OCI-LY7 (cell line): ENCODE measurements around the gene BBC3.

ENCODE experiments used
- CTCF ChIP-seq: fragments of 200-600 bp; sonication (generic); conservative IDR thresholded peaks from 2 replicates; pipeline ENCODE4 v1.5.1; 2014; ENCODE audit warnings: mild to moderate bottlenecking, antibody characterized with exemption, low read length, moderate library complexity, mixed read lengths
- EZH2phosphoT487 ChIP-seq: fragments of 200-600 bp; sonication (generic); IDR thresholded peaks from 2 replicates; pipeline ENCODE4 v1.6.1; 2018; ENCODE audit warnings: low read depth, borderline replicate concordance, mild to moderate bottlenecking, mixed run types, antibody characterized with exemption, low read length, moderate library complexity, mixed read lengths

DNA sequence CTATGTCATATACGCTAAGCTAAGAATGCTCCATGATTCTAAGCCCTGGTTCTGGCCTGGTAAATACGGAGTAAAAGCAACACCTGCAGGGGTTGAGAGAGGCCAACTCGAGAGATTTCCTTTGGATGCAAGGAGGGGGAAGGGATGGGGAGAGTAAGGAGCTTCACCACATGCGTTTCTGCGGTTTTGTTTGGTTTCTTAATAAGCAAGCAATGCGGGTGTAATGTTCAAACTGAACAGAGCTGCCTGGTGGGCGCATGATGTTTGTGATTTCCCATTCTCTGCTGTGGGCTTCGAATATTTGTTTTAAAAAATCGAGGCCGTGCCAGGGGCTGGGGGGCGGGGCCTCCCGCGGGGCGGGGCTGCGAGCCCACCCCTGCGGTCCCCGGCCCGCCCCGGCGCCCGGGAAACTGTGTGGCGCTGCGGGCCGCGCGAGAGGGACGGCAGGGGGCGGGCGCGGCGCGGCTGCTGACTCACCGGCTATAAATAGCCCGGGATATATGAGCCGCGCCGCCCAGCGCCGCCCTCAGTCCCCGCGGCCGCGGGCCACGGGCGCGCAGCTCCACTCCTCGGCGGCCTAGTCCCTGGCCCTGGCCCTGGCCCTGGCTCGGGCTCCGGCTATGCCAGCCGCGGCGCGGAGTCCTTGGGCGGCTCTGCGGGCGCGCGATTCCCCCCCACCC is 5.1 kb downstream of the BBC3 start:
- peak; percentile 43; the same call in 1 of the 2 replicates for TF ChIP-seq CTCF
- no peak for TF ChIP-seq EZH2phosphoT487
